ENCODE data around the gene CACNA2D3.

The CACNA2D3 gene

DNA sequence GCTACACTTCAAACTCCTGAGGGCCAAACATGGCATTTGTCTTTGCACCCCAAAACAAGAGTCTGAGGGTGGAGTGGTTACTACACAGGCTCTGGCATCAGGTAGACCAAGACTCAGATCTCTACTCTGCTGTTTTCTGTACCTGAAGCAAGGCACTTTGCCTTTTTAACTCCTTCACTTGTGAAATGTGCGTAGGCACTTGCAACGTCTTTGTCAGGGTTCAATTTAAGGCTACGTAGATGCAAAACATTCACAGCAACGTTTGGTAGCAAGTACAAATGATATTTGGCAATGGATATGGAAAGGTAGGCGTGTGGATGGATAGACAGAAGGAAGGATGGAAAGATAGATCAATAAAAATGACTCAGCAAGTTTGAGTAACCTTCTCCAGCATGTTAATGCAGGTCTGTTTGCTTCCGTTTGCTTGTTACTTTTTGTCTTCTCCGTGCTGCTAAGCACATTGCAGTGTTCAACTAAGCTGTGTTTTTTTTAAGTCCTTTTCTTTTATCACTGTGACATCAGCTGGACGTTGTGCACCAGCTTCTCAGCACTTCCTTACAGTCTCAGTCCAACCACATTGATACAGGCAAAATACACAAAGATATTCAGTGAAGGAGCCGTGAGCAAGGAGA is 704.8 kb downstream of the CACNA2D3 start:
- Histone ChIP-seq H3K36me3 (ENCODE audit: control insufficient read depth, insufficient read depth, low read length) (no peaks in the 10 kb centered on the region), H3K4me3 (ENCODE audit: low read depth, low read length) (no peak overlapping the region), H3K9me3 (ENCODE audit: control insufficient read depth, insufficient read depth, low read length) (no peaks in the 10 kb centered on the region), H3K9ac (ENCODE audit: low read depth, low read length) (no peak overlapping the region), H3K27me3 (ENCODE audit: control insufficient read depth, insufficient read depth, low read length) (peaks cover 22% of the 10 kb centered on the region), H3K4me1 (ENCODE audit: control insufficient read depth, insufficient read depth, low read length) (no peaks in the 10 kb centered on the region)

DNA sequence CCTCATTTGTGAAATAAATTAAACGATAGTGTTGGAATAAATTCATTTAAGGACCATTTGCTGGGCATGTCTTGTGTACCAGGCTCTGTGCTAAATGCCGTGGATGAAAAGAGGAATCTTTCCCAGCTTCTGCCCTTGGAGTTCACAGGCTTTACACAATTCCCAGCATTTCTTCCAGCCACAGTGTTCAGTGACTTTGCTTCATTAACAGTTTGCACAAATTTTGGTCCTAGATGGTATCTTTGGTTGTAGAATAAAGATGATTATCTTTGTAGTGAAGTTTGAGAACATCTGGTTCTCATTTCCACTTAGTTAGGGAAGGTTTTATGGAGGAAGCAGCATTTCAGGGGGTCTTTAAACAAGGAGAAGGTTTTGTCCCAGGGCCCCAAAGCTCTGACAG is 705.4 kb downstream of the CACNA2D3 start:
- no peaks in the 10 kb centered on the region for H3K9me3 ChIP-seq (ENCODE audit: control insufficient read depth, insufficient read depth, low read length)
- H3K36me3 ChIP-seq (ENCODE audit: control insufficient read depth, insufficient read depth, low read length), result no peaks in the 10 kb centered on the region
- no peaks in the 10 kb centered on the region for H3K4me1 ChIP-seq (ENCODE audit: control insufficient read depth, insufficient read depth, low read length)
- peaks cover 17% of the 10 kb centered on the region for H3K27me3 ChIP-seq (ENCODE audit: control insufficient read depth, insufficient read depth, low read length)
- no peak overlapping the region for H3K9ac ChIP-seq (ENCODE audit: low read depth, low read length)
- no peak overlapping the region for H3K4me3 ChIP-seq (ENCODE audit: low read depth, low read length)

GRCh38 chr3:54830658-54831057 is 708.3 kb downstream of the CACNA2D3 start:
- no peak overlapping the region for H3K4me3 ChIP-seq (ENCODE audit: low read depth, low read length)
- no peaks in the 10 kb centered on the region for H3K9me3 ChIP-seq (ENCODE audit: control insufficient read depth, insufficient read depth, low read length)
- H3K27me3 ChIP-seq (ENCODE audit: control insufficient read depth, insufficient read depth, low read length), result no peaks in the 10 kb centered on the region
- H3K9ac ChIP-seq (ENCODE audit: low read depth, low read length), result no peak overlapping the region
- H3K4me1 ChIP-seq (ENCODE audit: control insufficient read depth, insufficient read depth, low read length), result no peaks in the 10 kb centered on the region
- no peaks in the 10 kb centered on the region for H3K36me3 ChIP-seq (ENCODE audit: control insufficient read depth, insufficient read depth, low read length)

DNA sequence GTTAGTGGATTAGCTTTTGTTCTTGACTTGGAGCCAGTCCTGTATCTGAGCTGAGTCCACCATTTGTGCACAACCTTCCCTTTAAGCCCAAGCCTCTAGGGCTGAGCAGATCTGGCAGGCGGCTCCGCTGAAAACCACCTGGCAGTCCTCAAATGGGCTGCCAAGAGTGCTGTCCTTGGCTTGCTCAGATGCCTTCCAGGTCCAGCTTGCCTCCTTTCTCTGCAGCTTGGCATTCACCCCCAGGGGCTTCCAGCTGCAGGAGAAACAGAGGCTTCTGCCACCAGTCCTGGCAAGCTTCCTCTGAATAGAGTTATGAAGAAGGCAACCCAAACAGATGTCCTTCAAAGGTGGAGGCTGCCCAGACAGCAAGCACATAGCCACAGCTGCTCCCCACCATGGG is 708.8 kb downstream of the CACNA2D3 start:
- H3K4me1 ChIP-seq (ENCODE audit: control insufficient read depth, insufficient read depth, low read length), result no peaks in the 10 kb centered on the region
- H3K27me3 ChIP-seq (ENCODE audit: control insufficient read depth, insufficient read depth, low read length), result no peaks in the 10 kb centered on the region
- H3K9ac ChIP-seq (ENCODE audit: low read depth, low read length), result no peak overlapping the region
- H3K4me3 ChIP-seq (ENCODE audit: low read depth, low read length), result no peak overlapping the region
- no peaks in the 10 kb centered on the region for H3K36me3 ChIP-seq (ENCODE audit: control insufficient read depth, insufficient read depth, low read length)
- H3K9me3 ChIP-seq (ENCODE audit: control insufficient read depth, insufficient read depth, low read length), result no peaks in the 10 kb centered on the region

- Histone ChIP-seq H3K4me1 (ENCODE audit: control insufficient read depth, insufficient read depth, low read length) (no peaks in the 10 kb centered on the region), H3K9ac (ENCODE audit: low read depth, low read length) (no peak overlapping the region), H3K27me3 (ENCODE audit: control insufficient read depth, insufficient read depth, low read length) (no peaks in the 10 kb centered on the region), H3K36me3 (ENCODE audit: control insufficient read depth, insufficient read depth, low read length) (no peaks in the 10 kb centered on the region), H3K4me3 (ENCODE audit: low read depth, low read length) (no peak overlapping the region), H3K9me3 (ENCODE audit: control insufficient read depth, insufficient read depth, low read length) (no peaks in the 10 kb centered on the region)
Observed at GRCh38 chr3:54832876-54833275, 710.5 kb downstream of the CACNA2D3 start.

DNA sequence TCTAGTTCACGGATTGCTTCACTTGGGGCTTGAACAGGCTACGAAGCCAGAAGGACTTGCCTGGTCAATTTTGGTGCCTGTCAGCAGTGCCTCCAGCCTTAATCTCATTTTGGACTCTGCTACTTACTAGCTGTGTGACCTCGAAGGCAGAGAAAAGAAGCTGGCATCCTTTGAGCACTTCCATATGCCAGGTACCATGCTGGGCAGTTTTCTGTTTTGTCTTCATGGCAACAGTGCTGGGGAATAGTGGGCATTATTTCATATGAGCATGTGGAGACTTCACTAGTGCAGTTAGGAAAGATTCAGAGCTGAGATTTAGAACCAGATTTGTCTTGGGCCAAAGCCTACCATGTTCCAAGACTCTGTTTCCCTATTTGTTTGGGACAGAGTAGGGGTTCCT is 713.3 kb downstream of the CACNA2D3 start:
- Histone ChIP-seq H3K9me3 (ENCODE audit: control insufficient read depth, insufficient read depth, low read length) (no peaks in the 10 kb centered on the region), H3K4me3 (ENCODE audit: low read depth, low read length) (no peak overlapping the region), H3K9ac (ENCODE audit: low read depth, low read length) (no peak overlapping the region), H3K36me3 (ENCODE audit: control insufficient read depth, insufficient read depth, low read length) (peaks cover 2% of the 10 kb centered on the region), H3K27me3 (ENCODE audit: control insufficient read depth, insufficient read depth, low read length) (no peaks in the 10 kb centered on the region), H3K4me1 (ENCODE audit: control insufficient read depth, insufficient read depth, low read length) (no peaks in the 10 kb centered on the region)

DNA sequence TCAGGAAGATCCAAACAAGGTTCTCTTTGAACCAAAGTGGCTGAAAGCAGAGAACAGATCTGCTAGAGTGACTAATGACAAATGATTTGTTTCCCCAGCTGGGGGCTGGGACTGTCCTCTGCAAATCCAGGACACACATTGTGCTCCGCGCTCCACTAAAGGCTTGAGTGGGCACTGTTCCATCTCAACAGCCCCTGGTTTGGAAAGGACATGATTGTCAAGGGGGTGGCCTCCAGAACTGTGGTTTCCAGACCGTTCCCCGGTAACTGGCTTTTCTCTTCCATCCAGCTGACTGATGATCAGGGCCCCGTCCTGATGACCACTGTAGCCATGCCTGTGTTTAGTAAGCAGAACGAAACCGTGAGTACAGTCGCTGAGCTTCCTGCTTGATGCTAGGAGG is 714.5 kb downstream of the CACNA2D3 start:
- H3K4me1 ChIP-seq (ENCODE audit: control insufficient read depth, insufficient read depth, low read length), result no peaks in the 10 kb centered on the region
- no peaks in the 10 kb centered on the region for H3K27me3 ChIP-seq (ENCODE audit: control insufficient read depth, insufficient read depth, low read length)
- no peak overlapping the region for H3K4me3 ChIP-seq (ENCODE audit: low read depth, low read length)
- peaks cover 2% of the 10 kb centered on the region for H3K36me3 ChIP-seq (ENCODE audit: control insufficient read depth, insufficient read depth, low read length)
- H3K9ac ChIP-seq (ENCODE audit: low read depth, low read length), result no peak overlapping the region
- no peaks in the 10 kb centered on the region for H3K9me3 ChIP-seq (ENCODE audit: control insufficient read depth, insufficient read depth, low read length)

GRCh38 chr3:54837964-54838363 is 715.6 kb downstream of the CACNA2D3 start:
- no peaks in the 10 kb centered on the region for H3K9me3 ChIP-seq (ENCODE audit: control insufficient read depth, insufficient read depth, low read length)
- no peaks in the 10 kb centered on the region for H3K4me1 ChIP-seq (ENCODE audit: control insufficient read depth, insufficient read depth, low read length)
- peaks cover 2% of the 10 kb centered on the region for H3K36me3 ChIP-seq (ENCODE audit: control insufficient read depth, insufficient read depth, low read length)
- no peak overlapping the region for H3K4me3 ChIP-seq (ENCODE audit: low read depth, low read length)
- no peaks in the 10 kb centered on the region for H3K27me3 ChIP-seq (ENCODE audit: control insufficient read depth, insufficient read depth, low read length)
- no peak overlapping the region for H3K9ac ChIP-seq (ENCODE audit: low read depth, low read length)

DNA sequence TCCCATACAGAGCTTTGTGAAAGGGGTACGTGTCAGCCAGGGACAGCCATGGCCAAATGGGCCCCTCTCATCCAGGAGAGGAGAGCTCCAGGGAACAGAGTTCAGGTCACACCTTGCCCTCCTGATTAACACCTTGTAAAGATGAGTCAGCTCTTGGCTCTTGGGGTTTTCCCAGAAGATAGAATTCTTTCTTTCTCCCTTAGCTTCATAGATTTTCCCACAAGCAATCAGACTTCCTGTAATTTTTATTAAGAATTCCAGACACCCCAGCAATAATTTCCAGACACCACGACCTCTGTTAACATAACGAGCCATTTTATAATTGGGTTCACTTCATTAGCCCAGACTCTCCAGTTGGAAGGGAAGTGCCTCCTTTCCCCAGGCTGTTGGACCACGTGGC is 719.1 kb downstream of the CACNA2D3 start:
- no peaks in the 10 kb centered on the region for H3K9me3 ChIP-seq (ENCODE audit: control insufficient read depth, insufficient read depth, low read length)
- H3K4me1 ChIP-seq (ENCODE audit: control insufficient read depth, insufficient read depth, low read length), result no peaks in the 10 kb centered on the region
- H3K36me3 ChIP-seq (ENCODE audit: control insufficient read depth, insufficient read depth, low read length), result peaks cover 2% of the 10 kb centered on the region
- no peak overlapping the region for H3K9ac ChIP-seq (ENCODE audit: low read depth, low read length)
- no peaks in the 10 kb centered on the region for H3K27me3 ChIP-seq (ENCODE audit: control insufficient read depth, insufficient read depth, low read length)
- H3K4me3 ChIP-seq (ENCODE audit: low read depth, low read length), result no peak overlapping the region

- Histone ChIP-seq H3K27me3 (ENCODE audit: control insufficient read depth, insufficient read depth, low read length) (no peaks in the 10 kb centered on the region), H3K9ac (ENCODE audit: low read depth, low read length) (no peak overlapping the region), H3K4me1 (ENCODE audit: control insufficient read depth, insufficient read depth, low read length) (no peaks in the 10 kb centered on the region), H3K36me3 (ENCODE audit: control insufficient read depth, insufficient read depth, low read length) (peaks cover 2% of the 10 kb centered on the region), H3K4me3 (ENCODE audit: low read depth, low read length) (no peak overlapping the region), H3K9me3 (ENCODE audit: control insufficient read depth, insufficient read depth, low read length) (no peaks in the 10 kb centered on the region)
Observed at GRCh38 chr3:54843352-54843751, 721.0 kb downstream of the CACNA2D3 start.

- no peaks in the 10 kb centered on the region for H3K27me3 ChIP-seq (ENCODE audit: control insufficient read depth, insufficient read depth, low read length)
- H3K4me1 ChIP-seq (ENCODE audit: control insufficient read depth, insufficient read depth, low read length), result no peaks in the 10 kb centered on the region
- peaks cover 2% of the 10 kb centered on the region for H3K36me3 ChIP-seq (ENCODE audit: control insufficient read depth, insufficient read depth, low read length)
- no peak overlapping the region for H3K9ac ChIP-seq (ENCODE audit: low read depth, low read length)
- no peak overlapping the region for H3K4me3 ChIP-seq (ENCODE audit: low read depth, low read length)
- H3K9me3 ChIP-seq (ENCODE audit: control insufficient read depth, insufficient read depth, low read length), result no peaks in the 10 kb centered on the region
Observed at GRCh38 chr3:54844211-54844610, 721.9 kb downstream of the CACNA2D3 start.

DNA sequence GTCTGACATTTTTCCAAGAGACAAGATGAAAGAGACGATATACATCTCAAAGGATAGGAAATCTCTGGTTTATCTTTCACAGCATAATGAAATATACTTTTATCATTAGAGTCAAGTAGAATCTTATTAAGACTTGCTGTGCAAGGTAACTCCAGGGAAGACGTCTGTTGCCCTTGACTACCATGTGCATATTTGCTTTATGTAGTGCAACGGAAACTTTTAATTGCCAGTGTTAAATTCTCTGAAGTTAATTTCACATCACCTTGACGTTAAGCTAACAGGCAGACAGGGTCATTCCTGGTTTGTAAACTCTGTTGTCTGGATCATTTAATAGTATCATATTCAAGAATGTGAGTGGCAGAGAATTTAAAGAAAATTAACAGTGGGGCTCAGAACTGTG is 722.7 kb downstream of the CACNA2D3 start:
- Histone ChIP-seq H3K4me1 (ENCODE audit: control insufficient read depth, insufficient read depth, low read length) (no peaks in the 10 kb centered on the region), H3K9me3 (ENCODE audit: control insufficient read depth, insufficient read depth, low read length) (no peaks in the 10 kb centered on the region), H3K36me3 (ENCODE audit: control insufficient read depth, insufficient read depth, low read length) (no peaks in the 10 kb centered on the region), H3K27me3 (ENCODE audit: control insufficient read depth, insufficient read depth, low read length) (no peaks in the 10 kb centered on the region), H3K4me3 (ENCODE audit: low read depth, low read length) (no peak overlapping the region), H3K9ac (ENCODE audit: low read depth, low read length) (no peak overlapping the region)

Measured in iPS-15b (cell line).